ENCODE measurements around the gene SLC28A2. TPM values are rescaled to one million over a fixed set of nuclear protein-coding genes. Genes with fewer than 3 reads are reported as not detected.
"Not testable (repeated sequence)": the region's sequence is repeated elsewhere in the genome, so short reads cannot be mapped to it uniquely, and the experiment has no call there.

Gene SLC28A2
- total RNA-seq, 1 donor from 2014 or later, result not detected

DNA sequence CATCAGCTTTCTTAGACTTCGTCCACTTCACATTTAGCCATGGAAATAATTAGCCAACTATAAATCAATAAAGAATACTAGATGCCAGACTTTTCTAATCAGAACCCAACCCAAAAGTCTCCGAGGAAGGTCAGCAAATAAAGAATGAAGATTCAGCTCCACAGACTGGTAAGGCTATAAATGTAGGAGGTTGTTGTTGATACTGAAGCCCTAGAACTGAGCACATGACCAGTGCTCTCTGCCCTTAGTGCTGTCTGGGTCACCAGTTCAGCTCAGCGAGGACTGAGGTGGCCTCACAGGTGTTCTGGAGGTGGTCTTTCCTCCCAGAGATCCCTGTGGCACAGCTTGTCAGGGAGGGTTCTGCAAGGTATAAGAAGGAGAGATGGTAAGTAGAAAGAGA is 20.9 kb upstream of the SLC28A2 start:
- DNase-seq (ENCODE audit: low read depth), result no peak
- no peaks in the 10 kb centered on the region for H3K36me3 ChIP-seq (ENCODE audit: control insufficient read depth, insufficient read depth, low read length)
- FAIRE-seq, result no peak
- H3K27me3 ChIP-seq (ENCODE audit: control insufficient read depth, insufficient read depth, low read length), result no peaks in the 10 kb centered on the region
- no peak for TF ChIP-seq CTCF (IDR thresholded peaks at IDR 0.05; ENCODE audit: insufficient read depth, low read length, severe bottlenecking)
- H3K4me3 ChIP-seq (ENCODE audit: low read depth, low read length), result no peak overlapping the region

DNA sequence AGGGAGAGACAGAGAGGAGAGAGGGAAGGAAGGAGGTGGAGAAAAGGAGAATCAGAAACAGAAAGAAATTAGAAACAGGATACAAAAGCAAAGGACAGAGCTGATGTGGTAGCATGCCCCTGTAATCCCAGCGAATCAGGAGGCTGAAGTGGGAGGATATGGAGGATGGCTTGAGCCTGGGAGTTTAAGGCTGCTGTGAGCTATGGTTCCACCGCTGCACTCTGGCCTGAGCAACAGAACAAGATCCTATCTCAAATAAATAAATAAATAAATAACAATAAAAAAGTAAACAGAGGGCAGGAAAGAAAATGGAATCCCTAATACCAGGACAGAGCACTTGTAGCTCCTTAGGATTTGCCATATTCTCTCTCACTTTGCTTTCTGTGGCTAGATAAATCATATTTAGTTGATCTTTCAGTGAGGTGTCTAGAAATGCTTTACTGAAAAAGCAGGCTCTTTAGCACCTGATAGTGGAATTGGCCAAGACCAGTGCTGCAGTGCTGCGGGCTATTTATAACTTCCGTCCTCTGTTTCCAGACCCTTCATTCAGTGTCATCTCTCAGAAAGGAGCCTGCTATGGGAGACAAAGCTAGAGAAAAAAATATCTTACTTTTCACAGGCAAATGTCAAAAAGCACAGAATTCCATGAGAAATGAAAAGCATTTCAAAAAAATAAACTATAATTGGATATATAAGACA is 20.0 kb upstream of the SLC28A2 start:
- no peaks in the 10 kb centered on the region for H3K36me3 ChIP-seq (ENCODE audit: control insufficient read depth, insufficient read depth, low read length)
- FAIRE-seq (no peak), DNase-seq (ENCODE audit: low read depth) (no peak)
- no peak overlapping the region for H3K4me3 ChIP-seq (ENCODE audit: low read depth, low read length)
- TF ChIP-seq CTCF (IDR thresholded peaks at IDR 0.05; ENCODE audit: insufficient read depth, low read length, severe bottlenecking), result no peak
- no peaks in the 10 kb centered on the region for H3K27me3 ChIP-seq (ENCODE audit: control insufficient read depth, insufficient read depth, low read length)

DNA sequence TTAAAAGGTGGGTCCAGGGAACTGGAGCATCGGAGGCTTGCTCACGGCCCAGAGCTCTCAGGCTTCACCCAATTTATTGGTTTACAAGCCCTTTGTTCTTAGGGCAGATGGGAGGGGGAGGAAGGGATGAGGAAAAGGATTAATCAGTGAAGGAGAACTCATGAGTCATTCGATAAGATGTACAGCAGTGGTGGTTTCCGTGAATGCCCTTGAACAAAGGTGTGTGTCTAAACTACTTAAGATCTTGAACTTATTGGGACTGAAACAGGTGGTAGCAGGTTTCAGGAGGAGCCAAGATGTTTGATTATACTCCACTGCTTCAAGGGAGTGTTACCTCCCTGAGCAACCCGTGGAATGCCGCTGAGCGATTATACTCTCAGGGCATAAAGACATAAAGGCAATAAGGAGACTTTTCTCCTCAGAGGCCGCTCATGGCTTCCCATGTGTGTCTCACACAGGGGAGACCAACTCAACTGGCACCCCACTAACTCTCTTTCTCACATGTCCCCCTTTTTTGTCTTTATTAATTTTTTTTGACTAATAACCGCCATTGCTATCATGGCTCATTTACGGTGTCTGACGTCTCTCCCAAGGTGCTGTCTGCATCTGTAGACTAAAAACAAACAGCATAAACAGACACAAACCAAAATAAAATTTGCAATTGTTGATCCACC is 17.3 kb upstream of the SLC28A2 start:
- Histone ChIP-seq H3K4me3 (ENCODE audit: low read depth, low read length) (no peak overlapping the region), H3K36me3 (ENCODE audit: control insufficient read depth, insufficient read depth, low read length) (no peaks in the 10 kb centered on the region), H3K27me3 (ENCODE audit: control insufficient read depth, insufficient read depth, low read length) (no peaks in the 10 kb centered on the region)
- TF ChIP-seq CTCF (IDR thresholded peaks at IDR 0.05; ENCODE audit: insufficient read depth, low read length, severe bottlenecking), result no peak
- DNase-seq (ENCODE audit: low read depth), result no peak
- FAIRE-seq, result no peak

DNA sequence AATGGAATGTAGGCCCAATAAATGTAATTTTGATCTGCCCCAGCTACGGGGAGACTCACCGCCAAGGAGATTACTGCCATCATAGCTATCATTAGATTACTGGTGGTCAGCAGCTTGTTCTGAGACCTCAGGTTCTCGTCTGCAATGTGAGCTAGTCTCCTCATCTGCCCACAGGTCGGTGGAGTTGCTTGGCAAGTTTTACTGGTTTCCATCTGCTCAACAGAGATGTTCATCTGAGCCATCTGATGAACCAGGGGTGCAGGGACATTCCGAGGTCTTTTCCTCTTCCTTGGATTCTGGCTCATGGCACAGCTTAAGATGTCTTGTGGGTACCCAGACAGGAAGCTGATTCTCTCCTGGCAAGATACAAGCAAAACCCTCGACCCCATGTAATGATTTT is 15.2 kb upstream of the SLC28A2 start:
- not testable (repeated sequence) for FAIRE-seq; H3K36me3 ChIP-seq (ENCODE audit: control insufficient read depth, insufficient read depth, low read length); DNase-seq (ENCODE audit: low read depth); H3K27me3 ChIP-seq (ENCODE audit: control insufficient read depth, insufficient read depth, low read length); H3K4me3 ChIP-seq (ENCODE audit: low read depth, low read length)

GRCh38 chr15:45242289-45242688 is 9.7 kb upstream of the SLC28A2 start:
- TF ChIP-seq CTCF (IDR thresholded peaks at IDR 0.05; ENCODE audit: insufficient read depth, low read length, severe bottlenecking), result no peak
- DNase-seq (ENCODE audit: low read depth) (no peak), FAIRE-seq (no peak)
- Histone ChIP-seq H3K4me3 (ENCODE audit: low read depth, low read length) (no peak overlapping the region), H3K27me3 (ENCODE audit: control insufficient read depth, insufficient read depth, low read length) (no peaks in the 10 kb centered on the region), H3K36me3 (ENCODE audit: control insufficient read depth, insufficient read depth, low read length) (no peaks in the 10 kb centered on the region)

DNA sequence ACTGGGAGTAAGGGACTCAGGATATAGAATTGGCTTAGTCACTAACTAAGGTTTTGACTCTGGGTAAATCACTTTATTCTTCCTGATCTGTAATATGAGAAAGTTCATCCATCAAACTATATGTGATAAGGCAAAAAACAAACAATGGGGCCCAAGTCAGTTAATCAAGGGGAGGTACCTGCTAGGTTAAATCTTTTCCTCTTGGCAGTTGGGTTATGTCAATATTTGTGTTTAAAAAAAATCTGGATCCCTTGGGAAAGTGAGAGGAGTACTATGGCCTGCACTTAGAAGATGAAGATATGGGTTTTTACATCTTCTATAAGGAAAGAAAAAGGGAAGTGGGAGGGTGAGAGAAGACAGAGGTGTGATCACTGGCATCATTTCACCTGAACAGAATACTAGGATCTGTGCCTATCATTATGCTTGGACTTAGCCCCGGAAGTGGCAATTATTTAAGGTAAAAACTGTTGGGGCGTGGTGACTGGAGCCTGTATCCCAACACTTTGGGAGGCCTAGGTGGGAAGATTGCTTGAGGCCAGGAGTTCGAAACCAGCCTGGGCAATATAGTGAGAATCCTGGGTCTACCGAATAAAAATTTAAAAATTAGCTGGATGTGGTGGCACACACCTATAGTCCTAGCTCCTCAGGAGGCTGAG is 2.8 kb upstream of the SLC28A2 start:
- no peaks in the 10 kb centered on the region for H3K36me3 ChIP-seq (ENCODE audit: control insufficient read depth, insufficient read depth, low read length)
- no peak overlapping the region for H3K4me3 ChIP-seq (ENCODE audit: low read depth, low read length)
- FAIRE-seq, result no peak
- H3K27me3 ChIP-seq (ENCODE audit: control insufficient read depth, insufficient read depth, low read length), result no peaks in the 10 kb centered on the region
- no peak for TF ChIP-seq CTCF (IDR thresholded peaks at IDR 0.05; ENCODE audit: insufficient read depth, low read length, severe bottlenecking)
- no peak for DNase-seq (ENCODE audit: low read depth)
